Loucy (cell line): ENCODE results near the gene PRSS36.
"Not testable (repeated sequence)": the region's sequence is repeated elsewhere in the genome, so short reads cannot be mapped to it uniquely, and the experiment has no call there.

Source experiments
- H2AFZ ChIP-seq: fragments of 200-600 bp; sonication (generic); 2 replicates; pipeline ENCODE4 v1.6.0; 2016; ENCODE audit warnings: antibody characterized with exemption, mild to moderate bottlenecking, low read length, moderate library complexity
- H3F3A ChIP-seq: fragments of 200-600 bp; 2 replicates; pipeline ENCODE4 v1.6.0; 2016; ENCODE audit warnings: antibody characterized with exemption, low read depth, mild to moderate bottlenecking
- H3K27me3 ChIP-seq: fragments of 200-600 bp; sonication (generic); 2 replicates; pipeline ENCODE4 v1.6.1; 2014; ENCODE audit warnings: low read length, mild to moderate bottlenecking; ENCODE audit not compliant: insufficient read depth, poor library complexity, severe bottlenecking
- H3K36me3 ChIP-seq: fragments of 200-600 bp; sonication (generic); 2 replicates; pipeline ENCODE4 v1.6.1; 2016; ENCODE audit warnings: low read length; ENCODE audit not compliant: insufficient read depth
- H3K4me1 ChIP-seq: fragments of 200-600 bp; sonication (generic); 2 replicates; pipeline ENCODE4 v1.5.1; 2014; ENCODE audit warnings: low read length, mild to moderate bottlenecking; ENCODE audit not compliant: insufficient read depth, poor library complexity, severe bottlenecking
- H3K4me2 ChIP-seq: fragments of 200-600 bp; sonication (generic); 2 replicates; pipeline ENCODE4 v1.6.0; 2014; ENCODE audit warnings: antibody characterized with exemption, low read length, low read depth, mild to moderate bottlenecking; ENCODE audit not compliant: poor library complexity, severe bottlenecking
- H3K4me3 ChIP-seq: fragments of 200-600 bp; sonication (generic); 2 replicates; pipeline ENCODE4 v1.5.1; 2014; ENCODE audit warnings: low read length, mild to moderate bottlenecking, mixed read lengths; ENCODE audit not compliant: poor library complexity, severe bottlenecking
- H3K79me2 ChIP-seq: fragments of 200-600 bp; sonication (generic); 2 replicates; pipeline ENCODE4 v1.6.1; 2014; ENCODE audit warnings: low read length; ENCODE audit not compliant: insufficient read depth
- H3K9ac ChIP-seq: fragments of 200-600 bp; sonication (generic); 2 replicates; pipeline ENCODE4 v1.6.0; 2014; ENCODE audit warnings: mild to moderate bottlenecking, low read depth, low read length, moderate library complexity; ENCODE audit not compliant: poor library complexity, severe bottlenecking
- H3K9me2 ChIP-seq: fragments of 200-600 bp; sonication (generic); replicated peaks from 2 replicates; pipeline ENCODE4 v1.6.1; 2016; ENCODE audit warnings: low read depth, low read length, mixed read lengths
- H3K9me3 ChIP-seq: fragments of 200-600 bp; sonication (generic); 2 replicates; pipeline ENCODE4 v1.6.1; 2014; ENCODE audit warnings: mild to moderate bottlenecking, antibody characterized with exemption, low read length, low read depth; ENCODE audit not compliant: insufficient read depth
- H4K20me1 ChIP-seq: fragments of 200-600 bp; sonication (generic); 2 replicates; pipeline ENCODE4 v1.6.0; 2014; ENCODE audit warnings: antibody characterized with exemption, low read length, mild to moderate bottlenecking; ENCODE audit not compliant: insufficient read depth, poor library complexity, severe bottlenecking
- EZH2phosphoT487 ChIP-seq: fragments of 200-600 bp; IDR thresholded peaks from 2 replicates; pipeline ENCODE4 v1.6.1; 2018; ENCODE audit warnings: antibody characterized with exemption, mild to moderate bottlenecking, moderate library complexity, borderline replicate concordance
- TF ChIP-seq, protein P1 (sequence below): fragments of 200-600 bp; sonication (generic); conservative IDR thresholded peaks from 2 replicates; pipeline ENCODE4 v1.5.1; 2014; ENCODE audit warnings: mild to moderate bottlenecking, antibody characterized with exemption, low read length

Gene PRSS36

DNA sequence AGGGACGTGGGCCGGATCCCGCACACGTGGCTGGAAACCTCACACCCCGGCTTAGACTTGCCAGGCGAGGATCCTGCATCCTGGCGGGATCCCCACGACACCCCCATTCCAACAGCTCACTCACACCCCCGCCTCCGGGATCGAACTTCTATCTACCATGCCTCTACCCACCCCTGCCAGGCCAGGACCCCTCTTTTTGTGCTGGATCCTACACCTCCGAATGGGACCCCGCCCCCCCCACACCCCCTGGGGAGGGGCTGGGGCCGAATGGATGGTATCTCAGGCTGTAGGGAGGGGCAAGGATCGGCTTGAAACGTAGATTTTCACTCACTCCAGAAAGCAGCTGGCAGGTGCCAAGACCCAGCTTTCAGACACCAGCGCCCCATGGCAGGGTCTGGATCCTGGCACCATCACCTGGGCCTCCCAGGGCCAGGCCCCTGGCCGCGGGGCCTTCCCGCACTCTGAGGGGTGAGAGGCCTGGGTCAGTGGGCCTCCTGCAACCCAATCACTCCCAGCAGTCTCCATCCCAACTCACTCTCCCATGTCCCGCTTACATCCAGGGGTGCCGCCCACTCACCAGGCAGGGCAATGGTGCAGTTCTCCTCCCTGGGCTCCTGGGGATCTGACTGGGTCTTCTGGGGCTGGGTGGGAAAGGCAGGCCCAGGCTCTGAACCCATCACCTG, 6.7 kb downstream of the PRSS36 start:
- no peak for TF ChIP-seq EZH2phosphoT487
- H3K36me3 ChIP-seq: no peaks in the 10 kb centered on the region
- H3K9me2 ChIP-seq: no peaks in the 10 kb centered on the region
- peaks cover 16% of the 10 kb centered on the region for H3K4me1 ChIP-seq
- no peaks in the 10 kb centered on the region for H3K27me3 ChIP-seq
- H3K9me3 ChIP-seq: no peaks in the 10 kb centered on the region
- H3K9ac ChIP-seq: peak overlapping the region; percentile 41
- H3K4me3 ChIP-seq: peak overlapping the region; percentile 70
- H4K20me1 ChIP-seq: no peaks in the 10 kb centered on the region
- H2AFZ ChIP-seq: peak overlapping the region; percentile 70; the same call in 1 of the 2 replicates
- H3F3A ChIP-seq: no peaks in the 10 kb centered on the region
- no peaks in the 10 kb centered on the region for H3K79me2 ChIP-seq
- peak overlapping the region; percentile 70 for H3K4me2 ChIP-seq

DNA sequence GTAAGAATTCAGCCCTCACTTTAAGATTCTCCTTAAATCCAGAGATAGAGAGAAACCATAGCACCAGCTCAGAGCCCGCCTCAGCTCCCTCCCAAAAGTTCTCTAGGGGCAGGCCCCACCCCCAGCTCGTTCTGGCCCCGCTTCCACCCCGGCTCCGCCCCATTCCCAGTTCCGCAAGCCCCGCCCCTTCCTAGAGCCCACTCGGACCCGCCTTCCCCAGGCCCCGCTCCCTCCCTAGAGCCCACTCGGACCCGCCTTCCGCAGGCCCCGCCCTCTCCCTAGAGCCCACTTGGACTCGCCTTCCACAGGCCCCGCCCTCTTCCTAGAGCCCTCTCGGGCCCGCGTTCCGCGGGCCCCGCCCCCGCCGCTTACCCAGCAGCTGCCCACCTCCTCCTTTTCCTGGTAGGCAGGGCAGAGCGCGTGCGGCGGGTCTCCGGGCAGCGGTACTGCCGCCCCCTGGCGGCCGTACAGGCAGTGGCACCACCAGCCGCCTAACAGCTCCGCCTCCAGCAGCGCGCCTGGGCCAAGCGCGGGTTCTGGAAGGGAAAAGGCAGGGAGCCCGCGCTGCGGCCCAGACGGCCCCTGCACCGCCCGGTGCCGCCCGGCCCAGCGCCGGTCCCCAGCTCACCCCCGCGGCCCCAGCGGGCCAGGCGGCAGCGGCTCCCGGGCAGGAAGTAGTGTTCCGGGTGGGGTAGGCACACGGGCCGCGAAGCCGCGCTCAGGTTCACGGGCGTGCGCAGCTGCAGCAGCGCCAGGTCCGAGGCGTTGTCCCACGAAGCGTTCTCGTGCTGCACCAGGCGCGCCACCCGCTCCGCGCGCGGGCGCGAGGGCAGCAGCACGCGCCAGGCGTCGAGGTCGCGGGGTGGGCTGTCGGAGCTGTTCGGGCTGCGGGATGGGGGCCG, 7.5 kb downstream of the PRSS36 start:
- TF ChIP-seq, protein P1, sequence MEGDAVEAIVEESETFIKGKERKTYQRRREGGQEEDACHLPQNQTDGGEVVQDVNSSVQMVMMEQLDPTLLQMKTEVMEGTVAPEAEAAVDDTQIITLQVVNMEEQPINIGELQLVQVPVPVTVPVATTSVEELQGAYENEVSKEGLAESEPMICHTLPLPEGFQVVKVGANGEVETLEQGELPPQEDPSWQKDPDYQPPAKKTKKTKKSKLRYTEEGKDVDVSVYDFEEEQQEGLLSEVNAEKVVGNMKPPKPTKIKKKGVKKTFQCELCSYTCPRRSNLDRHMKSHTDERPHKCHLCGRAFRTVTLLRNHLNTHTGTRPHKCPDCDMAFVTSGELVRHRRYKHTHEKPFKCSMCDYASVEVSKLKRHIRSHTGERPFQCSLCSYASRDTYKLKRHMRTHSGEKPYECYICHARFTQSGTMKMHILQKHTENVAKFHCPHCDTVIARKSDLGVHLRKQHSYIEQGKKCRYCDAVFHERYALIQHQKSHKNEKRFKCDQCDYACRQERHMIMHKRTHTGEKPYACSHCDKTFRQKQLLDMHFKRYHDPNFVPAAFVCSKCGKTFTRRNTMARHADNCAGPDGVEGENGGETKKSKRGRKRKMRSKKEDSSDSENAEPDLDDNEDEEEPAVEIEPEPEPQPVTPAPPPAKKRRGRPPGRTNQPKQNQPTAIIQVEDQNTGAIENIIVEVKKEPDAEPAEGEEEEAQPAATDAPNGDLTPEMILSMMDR: peak; percentile 75
- no peak for TF ChIP-seq EZH2phosphoT487
- Histone ChIP-seq H3K4me3 (peak overlapping the region; percentile 70), H2AFZ (peak overlapping the region; percentile 89), H3K4me1 (peaks cover 16% of the 10 kb centered on the region), H3K9ac (peak overlapping the region; percentile 72), H3K9me2 (no peaks in the 10 kb centered on the region), H3K27me3 (no peaks in the 10 kb centered on the region), H3K36me3 (no peaks in the 10 kb centered on the region), H3K9me3 (no peaks in the 10 kb centered on the region), H3K79me2 (no peaks in the 10 kb centered on the region), H4K20me1 (no peaks in the 10 kb centered on the region), H3K4me2 (peak overlapping the region; percentile 88), H3F3A (no peaks in the 10 kb centered on the region)

DNA sequence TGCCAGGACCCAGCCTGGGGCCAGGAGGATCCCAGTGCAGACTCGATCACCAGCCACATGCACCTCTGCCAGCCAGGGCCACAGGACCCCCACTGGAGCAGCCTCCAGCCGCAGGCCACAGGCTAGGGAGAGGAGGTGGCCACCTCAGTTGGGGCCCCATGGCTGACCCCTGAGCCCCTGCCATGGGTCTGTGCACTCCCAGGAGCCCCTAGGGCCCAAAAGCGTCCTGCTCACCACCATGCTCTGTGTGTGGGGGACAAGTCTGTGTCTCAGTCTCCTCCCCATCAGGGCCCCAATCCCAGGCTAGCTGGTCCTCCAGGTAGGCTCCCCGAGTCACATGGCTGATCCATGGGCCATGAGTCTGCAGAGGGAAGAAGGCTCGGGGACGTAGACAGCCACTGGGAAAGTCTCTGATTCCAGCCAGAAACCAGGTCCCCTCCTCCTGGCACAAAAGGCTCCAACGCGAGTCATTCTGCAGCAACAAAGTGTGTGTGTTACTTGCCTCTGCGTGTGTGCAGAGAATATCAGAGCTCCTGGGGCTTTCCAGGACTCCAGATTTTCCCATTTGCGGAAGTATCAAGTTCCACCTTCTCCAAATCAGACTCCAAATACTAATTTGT, 8.3 kb downstream of the PRSS36 start:
- TF ChIP-seq, protein P1: no peak
- TF ChIP-seq EZH2phosphoT487: no peak
- H4K20me1 ChIP-seq: no peaks in the 10 kb centered on the region
- H3K9ac ChIP-seq: peak overlapping the region; percentile 72
- no peaks in the 10 kb centered on the region for H3K9me3 ChIP-seq
- no peaks in the 10 kb centered on the region for H3K9me2 ChIP-seq
- H2AFZ ChIP-seq: peak overlapping the region; percentile 89
- no peaks in the 10 kb centered on the region for H3K79me2 ChIP-seq
- H3K36me3 ChIP-seq: no peaks in the 10 kb centered on the region
- H3F3A ChIP-seq: no peaks in the 10 kb centered on the region
- no peaks in the 10 kb centered on the region for H3K27me3 ChIP-seq
- H3K4me1 ChIP-seq: peaks cover 16% of the 10 kb centered on the region
- peak overlapping the region; percentile 69 for H3K4me3 ChIP-seq
- H3K4me2 ChIP-seq: peak overlapping the region; percentile 88

DNA sequence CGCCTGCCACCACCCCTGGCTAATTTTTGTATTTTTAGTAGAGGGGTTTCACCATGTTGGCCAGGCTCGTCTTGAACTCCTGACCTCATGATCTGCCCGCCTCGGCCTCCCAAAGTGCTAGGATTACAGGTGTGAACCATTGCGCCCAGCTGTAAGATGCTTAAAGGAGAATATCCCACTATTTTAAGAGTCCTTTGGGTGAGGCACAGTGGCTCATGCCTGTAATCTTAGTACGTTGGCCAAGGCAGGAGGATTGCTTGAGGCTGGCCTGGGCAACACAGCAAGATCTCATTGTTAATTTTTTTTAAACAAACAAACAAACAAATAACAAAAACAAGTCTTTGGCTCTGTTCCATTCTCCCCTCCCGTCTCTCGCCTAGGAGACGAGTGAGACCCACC, 8.8 kb downstream of the PRSS36 start:
- H4K20me1 ChIP-seq, H3K9me2 ChIP-seq, H3F3A ChIP-seq, H3K79me2 ChIP-seq, H3K9me3 ChIP-seq, H3K27me3 ChIP-seq, H3K36me3 ChIP-seq, H2AFZ ChIP-seq: not testable (repeated sequence)
- Histone ChIP-seq H3K4me2 (peak overlapping the region; percentile 88), H3K9ac (peak overlapping the region; percentile 72), H3K4me3 (peak overlapping the region; percentile 69), H3K4me1 (peaks cover 16% of the 10 kb centered on the region)
